GM23338 (cell line): ENCODE measurements around the gene RBPMS2.
A peak's percentile ranks its signal among the peaks of the same experiment; 100 is the strongest.

Source experiments
- EZH2 ChIP-seq: fragments of 200-600 bp; sonication (generic); IDR thresholded peaks from one replicate; pipeline ENCODE4 v1.8.0; 2017; ENCODE audit warnings: antibody characterized with exemption, mild to moderate bottlenecking, low read depth; ENCODE audit not compliant: unreplicated experiment
- NANOG ChIP-seq: IDR thresholded peaks from 2 replicates; pipeline ENCODE4 v1.6.1; 2016; ENCODE audit warnings: antibody characterized with exemption, borderline replicate concordance
- POLR2AphosphoS5 ChIP-seq: IDR thresholded peaks from 2 replicates; pipeline ENCODE4 v1.6.1; 2016; ENCODE audit warnings: antibody characterized with exemption, low read depth
- TF ChIP-seq, protein P1 (sequence below): IDR thresholded peaks from one replicate; pipeline ENCODE4 v1.6.1; 2018; ENCODE audit warnings: antibody characterized with exemption; ENCODE audit not compliant: unreplicated experiment
- TF ChIP-seq, protein P2 (sequence below), 2 experiments: fragments of 200-600 bp in 1 of 2; sonication (generic) in 1 of 2; conservative IDR thresholded peaks; 2 replicates each; pipeline versions ENCODE4 v1.5.1 to v1.6.1; 2016 to 2017; ENCODE audit warnings: antibody characterized with exemption in 2 of 2, low read depth in 2 of 2, mild to moderate bottlenecking in 2 of 2, moderate library complexity in 1 of 2
- TF ChIP-seq, protein P3 (sequence below): fragments of 250-450 bp; sonication (Bioruptor Pico); IDR thresholded peaks from 2 replicates; pipeline ENCODE4 v1.5.0; 2020; ENCODE audit warnings: mild to moderate bottlenecking, moderate library complexity

DNA sequence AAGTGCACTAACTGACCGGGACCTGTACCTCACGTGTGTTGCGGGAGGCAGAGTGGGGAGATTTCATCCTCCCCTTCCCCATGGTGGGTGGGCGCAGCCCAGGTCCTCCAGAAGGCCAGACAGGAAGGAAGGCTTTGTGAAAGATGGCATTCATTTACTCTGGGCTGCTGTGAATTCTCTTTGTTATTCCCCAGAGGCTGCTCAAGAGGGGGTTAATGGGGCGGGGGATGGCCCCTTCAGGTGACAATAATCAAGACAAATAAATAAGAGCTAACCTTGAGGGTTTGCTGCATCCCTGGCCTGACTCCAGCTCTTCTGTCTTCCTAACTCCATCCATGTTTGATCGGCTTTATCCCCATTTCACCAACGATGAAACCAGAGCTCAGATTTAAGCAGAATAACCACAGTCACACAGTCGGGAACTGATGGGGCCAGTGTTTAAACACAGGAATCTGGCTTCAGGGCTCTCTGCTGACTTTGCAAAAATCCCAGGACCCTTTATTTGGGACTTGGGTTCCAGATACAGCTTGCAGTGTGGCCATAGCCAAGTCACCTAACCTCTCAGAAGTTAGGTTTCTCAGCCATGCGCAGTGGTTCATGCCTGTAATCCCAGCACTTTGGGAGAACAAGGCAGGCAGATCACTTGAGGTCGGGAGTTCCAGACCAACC, 33.5 kb upstream of the RBPMS2 start:
- TF ChIP-seq EZH2 (no peak), POLR2AphosphoS5 (peak; percentile 58), NANOG (peak; percentile 93)
- TF ChIP-seq, protein P1, sequence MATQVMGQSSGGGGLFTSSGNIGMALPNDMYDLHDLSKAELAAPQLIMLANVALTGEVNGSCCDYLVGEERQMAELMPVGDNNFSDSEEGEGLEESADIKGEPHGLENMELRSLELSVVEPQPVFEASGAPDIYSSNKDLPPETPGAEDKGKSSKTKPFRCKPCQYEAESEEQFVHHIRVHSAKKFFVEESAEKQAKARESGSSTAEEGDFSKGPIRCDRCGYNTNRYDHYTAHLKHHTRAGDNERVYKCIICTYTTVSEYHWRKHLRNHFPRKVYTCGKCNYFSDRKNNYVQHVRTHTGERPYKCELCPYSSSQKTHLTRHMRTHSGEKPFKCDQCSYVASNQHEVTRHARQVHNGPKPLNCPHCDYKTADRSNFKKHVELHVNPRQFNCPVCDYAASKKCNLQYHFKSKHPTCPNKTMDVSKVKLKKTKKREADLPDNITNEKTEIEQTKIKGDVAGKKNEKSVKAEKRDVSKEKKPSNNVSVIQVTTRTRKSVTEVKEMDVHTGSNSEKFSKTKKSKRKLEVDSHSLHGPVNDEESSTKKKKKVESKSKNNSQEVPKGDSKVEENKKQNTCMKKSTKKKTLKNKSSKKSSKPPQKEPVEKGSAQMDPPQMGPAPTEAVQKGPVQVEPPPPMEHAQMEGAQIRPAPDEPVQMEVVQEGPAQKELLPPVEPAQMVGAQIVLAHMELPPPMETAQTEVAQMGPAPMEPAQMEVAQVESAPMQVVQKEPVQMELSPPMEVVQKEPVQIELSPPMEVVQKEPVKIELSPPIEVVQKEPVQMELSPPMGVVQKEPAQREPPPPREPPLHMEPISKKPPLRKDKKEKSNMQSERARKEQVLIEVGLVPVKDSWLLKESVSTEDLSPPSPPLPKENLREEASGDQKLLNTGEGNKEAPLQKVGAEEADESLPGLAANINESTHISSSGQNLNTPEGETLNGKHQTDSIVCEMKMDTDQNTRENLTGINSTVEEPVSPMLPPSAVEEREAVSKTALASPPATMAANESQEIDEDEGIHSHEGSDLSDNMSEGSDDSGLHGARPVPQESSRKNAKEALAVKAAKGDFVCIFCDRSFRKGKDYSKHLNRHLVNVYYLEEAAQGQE, result peak; percentile 5
- TF ChIP-seq, protein P2, sequence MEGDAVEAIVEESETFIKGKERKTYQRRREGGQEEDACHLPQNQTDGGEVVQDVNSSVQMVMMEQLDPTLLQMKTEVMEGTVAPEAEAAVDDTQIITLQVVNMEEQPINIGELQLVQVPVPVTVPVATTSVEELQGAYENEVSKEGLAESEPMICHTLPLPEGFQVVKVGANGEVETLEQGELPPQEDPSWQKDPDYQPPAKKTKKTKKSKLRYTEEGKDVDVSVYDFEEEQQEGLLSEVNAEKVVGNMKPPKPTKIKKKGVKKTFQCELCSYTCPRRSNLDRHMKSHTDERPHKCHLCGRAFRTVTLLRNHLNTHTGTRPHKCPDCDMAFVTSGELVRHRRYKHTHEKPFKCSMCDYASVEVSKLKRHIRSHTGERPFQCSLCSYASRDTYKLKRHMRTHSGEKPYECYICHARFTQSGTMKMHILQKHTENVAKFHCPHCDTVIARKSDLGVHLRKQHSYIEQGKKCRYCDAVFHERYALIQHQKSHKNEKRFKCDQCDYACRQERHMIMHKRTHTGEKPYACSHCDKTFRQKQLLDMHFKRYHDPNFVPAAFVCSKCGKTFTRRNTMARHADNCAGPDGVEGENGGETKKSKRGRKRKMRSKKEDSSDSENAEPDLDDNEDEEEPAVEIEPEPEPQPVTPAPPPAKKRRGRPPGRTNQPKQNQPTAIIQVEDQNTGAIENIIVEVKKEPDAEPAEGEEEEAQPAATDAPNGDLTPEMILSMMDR (conservative IDR thresholded peaks at IDR 0.05; ENCODE audit: low read depth in 2 of 2), result no peak
- TF ChIP-seq, protein P3, sequence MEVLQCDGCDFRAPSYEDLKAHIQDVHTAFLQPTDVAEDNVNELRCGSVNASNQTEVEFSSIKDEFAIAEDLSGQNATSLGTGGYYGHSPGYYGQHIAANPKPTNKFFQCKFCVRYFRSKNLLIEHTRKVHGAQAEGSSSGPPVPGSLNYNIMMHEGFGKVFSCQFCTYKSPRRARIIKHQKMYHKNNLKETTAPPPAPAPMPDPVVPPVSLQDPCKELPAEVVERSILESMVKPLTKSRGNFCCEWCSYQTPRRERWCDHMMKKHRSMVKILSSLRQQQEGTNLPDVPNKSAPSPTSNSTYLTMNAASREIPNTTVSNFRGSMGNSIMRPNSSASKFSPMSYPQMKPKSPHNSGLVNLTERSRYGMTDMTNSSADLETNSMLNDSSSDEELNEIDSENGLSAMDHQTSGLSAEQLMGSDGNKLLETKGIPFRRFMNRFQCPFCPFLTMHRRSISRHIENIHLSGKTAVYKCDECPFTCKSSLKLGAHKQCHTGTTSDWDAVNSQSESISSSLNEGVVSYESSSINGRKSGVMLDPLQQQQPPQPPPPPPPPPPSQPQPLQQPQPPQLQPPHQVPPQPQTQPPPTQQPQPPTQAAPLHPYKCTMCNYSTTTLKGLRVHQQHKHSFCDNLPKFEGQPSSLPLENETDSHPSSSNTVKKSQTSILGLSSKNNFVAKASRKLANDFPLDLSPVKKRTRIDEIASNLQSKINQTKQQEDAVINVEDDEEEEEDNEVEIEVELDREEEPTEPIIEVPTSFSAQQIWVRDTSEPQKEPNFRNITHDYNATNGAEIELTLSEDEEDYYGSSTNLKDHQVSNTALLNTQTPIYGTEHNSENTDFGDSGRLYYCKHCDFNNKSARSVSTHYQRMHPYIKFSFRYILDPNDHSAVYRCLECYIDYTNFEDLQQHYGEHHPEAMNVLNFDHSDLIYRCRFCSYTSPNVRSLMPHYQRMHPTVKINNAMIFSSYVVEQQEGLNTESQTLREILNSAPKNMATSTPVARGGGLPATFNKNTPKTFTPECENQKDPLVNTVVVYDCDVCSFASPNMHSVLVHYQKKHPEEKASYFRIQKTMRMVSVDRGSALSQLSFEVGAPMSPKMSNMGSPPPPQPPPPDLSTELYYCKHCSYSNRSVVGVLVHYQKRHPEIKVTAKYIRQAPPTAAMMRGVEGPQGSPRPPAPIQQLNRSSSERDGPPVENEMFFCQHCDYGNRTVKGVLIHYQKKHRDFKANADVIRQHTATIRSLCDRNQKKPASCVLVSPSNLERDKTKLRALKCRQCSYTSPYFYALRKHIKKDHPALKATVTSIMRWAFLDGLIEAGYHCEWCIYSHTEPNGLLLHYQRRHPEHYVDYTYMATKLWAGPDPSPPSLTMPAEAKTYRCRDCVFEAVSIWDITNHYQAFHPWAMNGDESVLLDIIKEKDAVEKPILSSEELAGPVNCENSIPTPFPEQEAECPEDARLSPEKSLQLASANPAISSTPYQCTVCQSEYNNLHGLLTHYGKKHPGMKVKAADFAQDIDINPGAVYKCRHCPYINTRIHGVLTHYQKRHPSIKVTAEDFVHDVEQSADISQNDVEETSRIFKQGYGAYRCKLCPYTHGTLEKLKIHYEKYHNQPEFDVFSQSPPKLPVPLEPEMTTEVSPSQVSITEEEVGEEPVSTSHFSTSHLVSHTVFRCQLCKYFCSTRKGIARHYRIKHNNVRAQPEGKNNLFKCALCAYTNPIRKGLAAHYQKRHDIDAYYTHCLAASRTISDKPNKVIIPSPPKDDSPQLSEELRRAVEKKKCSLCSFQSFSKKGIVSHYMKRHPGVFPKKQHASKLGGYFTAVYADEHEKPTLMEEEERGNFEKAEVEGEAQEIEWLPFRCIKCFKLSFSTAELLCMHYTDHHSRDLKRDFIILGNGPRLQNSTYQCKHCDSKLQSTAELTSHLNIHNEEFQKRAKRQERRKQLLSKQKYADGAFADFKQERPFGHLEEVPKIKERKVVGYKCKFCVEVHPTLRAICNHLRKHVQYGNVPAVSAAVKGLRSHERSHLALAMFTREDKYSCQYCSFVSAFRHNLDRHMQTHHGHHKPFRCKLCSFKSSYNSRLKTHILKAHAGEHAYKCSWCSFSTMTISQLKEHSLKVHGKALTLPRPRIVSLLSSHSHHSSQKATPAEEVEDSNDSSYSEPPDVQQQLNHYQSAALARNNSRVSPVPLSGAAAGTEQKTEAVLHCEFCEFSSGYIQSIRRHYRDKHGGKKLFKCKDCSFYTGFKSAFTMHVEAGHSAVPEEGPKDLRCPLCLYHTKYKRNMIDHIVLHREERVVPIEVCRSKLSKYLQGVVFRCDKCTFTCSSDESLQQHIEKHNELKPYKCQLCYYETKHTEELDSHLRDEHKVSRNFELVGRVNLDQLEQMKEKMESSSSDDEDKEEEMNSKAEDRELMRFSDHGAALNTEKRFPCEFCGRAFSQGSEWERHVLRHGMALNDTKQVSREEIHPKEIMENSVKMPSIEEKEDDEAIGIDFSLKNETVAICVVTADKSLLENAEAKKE (CRISPR knock-in tag), result no peak
